Mucosa of gallbladder (tissue), 1 donor: ENCODE results near the gene GPR161. TPM values are rescaled to one million over a fixed set of nuclear protein-coding genes. Genes with fewer than 3 reads are reported as not detected.

Source experiments
- DNase-seq: peaks from one replicate; pipeline ENCODE4 v3.0.0-alpha.2; 2020; ENCODE audit warnings: low spot score
- total RNA-seq: library from RNA; stranded (reverse); gene quantifications from one replicate; pipeline ENCODE4 v1.2.1, GENCODE V29; 2021
- donor health status: DM: no; HTN: no; CAD: no.

Gene GPR161
- total RNA-seq, 1 donor from 2014 or later, result 13.9 TPM

DNA sequence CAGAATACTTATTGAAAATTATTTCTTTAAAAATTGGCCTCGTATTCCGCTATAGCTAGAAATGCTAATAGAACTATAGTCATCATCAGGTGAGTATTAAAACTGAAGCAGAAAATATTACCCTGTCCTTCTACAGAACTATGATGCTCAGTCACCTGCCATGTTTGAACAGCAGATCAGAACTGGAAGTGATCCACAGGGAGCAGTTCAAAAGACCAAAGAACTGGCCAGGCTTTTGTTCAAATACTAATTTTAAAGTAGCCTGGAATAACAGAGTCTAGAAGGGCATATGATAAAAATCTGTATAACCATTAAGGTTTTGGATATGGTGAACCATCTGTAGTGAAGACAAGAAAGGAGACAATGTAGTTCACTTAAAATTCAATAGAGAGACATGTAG, 94.4 kb downstream of the GPR161 start:
- no peak for DNase-seq

DNA sequence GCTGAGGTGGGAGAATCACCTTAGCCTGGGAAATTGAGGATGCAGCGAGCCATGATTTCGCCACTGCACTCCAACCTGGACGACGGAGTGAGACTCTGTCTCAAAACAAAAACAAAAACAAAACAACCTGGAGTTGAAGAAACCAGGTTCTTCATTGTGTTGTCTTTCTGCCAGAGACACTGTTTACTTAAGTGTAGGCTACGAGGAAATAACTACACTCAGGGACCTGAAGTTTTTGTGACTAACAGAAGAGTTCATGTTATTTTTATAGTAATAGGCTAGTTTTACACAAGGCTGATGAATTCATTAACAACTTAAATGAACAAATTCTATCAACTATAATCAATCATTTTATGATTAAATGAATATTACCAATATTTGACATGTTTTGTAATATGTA, 101.4 kb downstream of the GPR161 start:
- DNase-seq, result no peak

DNA sequence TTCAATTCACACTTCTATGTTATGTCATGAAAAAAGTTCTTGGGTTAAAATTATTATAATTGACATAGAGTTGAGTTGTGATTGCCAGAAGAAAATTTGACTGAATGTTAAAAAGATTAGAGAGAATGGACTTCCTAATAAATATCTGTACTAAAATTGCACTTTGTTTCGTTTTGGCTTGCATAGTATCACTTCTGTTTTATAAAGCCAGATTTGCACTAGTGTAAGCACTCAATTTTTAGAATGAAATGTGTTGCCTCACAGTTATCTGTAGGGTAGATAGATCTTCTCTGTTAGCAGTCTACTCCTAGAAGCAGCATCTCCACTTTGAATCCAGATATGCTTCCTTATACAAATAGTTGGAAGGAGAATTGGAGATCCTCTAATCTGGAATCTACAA, 104.7 kb downstream of the GPR161 start:
- DNase-seq, result no peak

DNA sequence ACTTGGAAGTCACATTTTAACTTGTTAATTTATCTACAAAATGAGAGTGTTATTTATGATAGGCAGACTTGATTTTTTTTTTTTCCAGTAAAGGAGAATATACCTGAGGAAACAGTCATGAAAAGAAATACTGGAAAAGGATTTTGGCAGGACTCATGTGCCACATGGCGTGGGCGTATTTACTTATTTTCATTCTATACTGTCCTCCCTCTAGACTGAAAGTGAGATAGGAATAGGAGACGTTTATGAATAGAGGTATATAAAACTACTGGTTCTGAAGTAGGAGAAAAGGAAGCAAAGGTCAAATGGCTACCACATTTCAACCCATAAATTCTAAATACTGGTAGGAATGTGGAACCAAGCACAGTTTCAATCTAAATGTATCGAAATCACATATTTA, 105.1 kb downstream of the GPR161 start:
- DNase-seq, result no peak

DNA sequence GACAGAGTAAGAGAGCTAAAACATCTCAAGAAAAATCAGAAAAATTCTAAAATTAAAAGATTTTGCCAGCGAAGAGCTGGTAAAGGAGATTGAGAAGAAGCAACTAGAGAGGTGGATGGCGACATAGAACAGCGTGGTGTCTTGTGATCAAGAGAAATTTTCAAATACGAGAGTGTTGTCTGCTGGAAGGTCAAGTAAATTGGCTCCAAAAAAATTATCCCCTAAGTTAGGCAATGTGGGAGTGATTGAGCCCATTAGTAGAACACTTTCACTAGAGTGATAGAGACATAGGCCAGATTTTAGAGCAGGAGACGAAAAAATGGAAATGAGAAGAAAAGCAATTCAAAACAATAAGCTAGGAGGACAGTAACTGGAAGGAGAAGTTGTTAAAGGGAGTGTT, 105.5 kb downstream of the GPR161 start:
- no peak for DNase-seq

Other genes starting within 250 kb of the GPR161 start
- gene ADCY10, start 222.8 kb downstream of the GPR161 start, total RNA-seq, result 0.81 TPM
- gene DCAF6, start 200.2 kb downstream of the GPR161 start, total RNA-seq, result 63.9 TPM
- 212 TPM for gene MPC2, start 199.9 kb downstream of the GPR161 start, total RNA-seq
- gene TIPRL, start 42.0 kb upstream of the GPR161 start, total RNA-seq, result 30.3 TPM
- 67.8 TPM for gene SFT2D2, start 89.1 kb upstream of the GPR161 start, total RNA-seq
- 3.4 TPM for gene TBX19, start 143.9 kb upstream of the GPR161 start, total RNA-seq